Neural cell (in vitro differentiated cells): ENCODE results near the gene BCAS4. TPM values are rescaled to one million over a fixed set of nuclear protein-coding genes. Genes with fewer than 3 reads are reported as not detected.

Experiments
- H2AFZ ChIP-seq: fragments of 200-600, 300-800 bp; sonication (generic), shearing (Covaris generic); 2 replicates; pipeline ENCODE4 v1.6.0; 2014; ENCODE audit warnings: low read depth, mild to moderate bottlenecking, antibody characterized with exemption, low read length, moderate library complexity
- H3F3A ChIP-seq: fragments of 200-600 bp; shearing (Covaris generic); 2 replicates; pipeline ENCODE4 v1.6.1; 2016; ENCODE audit warnings: mild to moderate bottlenecking, moderate library complexity, mixed read lengths, antibody characterized with exemption, low read length; ENCODE audit not compliant: insufficient read depth, poor library complexity, severe bottlenecking
- H3K27ac ChIP-seq: fragments of 200-600, 300-800 bp; sonication (generic), shearing (Covaris generic); 2 replicates; pipeline ENCODE4 v1.5.1; 2014; ENCODE audit warnings: mild to moderate bottlenecking, low read length, moderate library complexity
- H3K27me3 ChIP-seq: fragments of 300-800, 200-600 bp; sonication (generic), shearing (Covaris generic); 2 replicates; pipeline ENCODE4 v1.6.0; 2014; ENCODE audit warnings: mild to moderate bottlenecking, low read depth, low read length, moderate library complexity; ENCODE audit not compliant: insufficient read depth
- H3K36me3 ChIP-seq: fragments of 300-800, 200-600 bp; sonication (generic), shearing (Covaris generic); 2 replicates; pipeline ENCODE4 v1.5.1; 2014; ENCODE audit warnings: mild to moderate bottlenecking, antibody characterized with exemption, low read length, moderate library complexity; ENCODE audit not compliant: insufficient read depth
- H3K4me2 ChIP-seq: fragments of 300-800, 200-600 bp; sonication (generic), shearing (Covaris generic); 2 replicates; pipeline ENCODE4 v1.6.0; 2014; ENCODE audit warnings: mild to moderate bottlenecking, low read length
- H3K4me3 ChIP-seq: fragments of 300-800, 200-600 bp; sonication (generic), shearing (Covaris generic); 2 replicates; pipeline ENCODE4 v1.5.1; 2014; ENCODE audit warnings: mild to moderate bottlenecking, low read length, moderate library complexity
- H3K79me2 ChIP-seq: fragments of 200-600 bp; shearing (Covaris generic); replicated peaks from 2 replicates; pipeline ENCODE4 v1.6.0; 2014; ENCODE audit warnings: mild to moderate bottlenecking, low read length, moderate library complexity; ENCODE audit not compliant: insufficient read depth
- H3K9ac ChIP-seq: fragments of 300-800, 200-600 bp; sonication (generic), shearing (Covaris generic); 2 replicates; pipeline ENCODE4 v1.6.1; 2016; ENCODE audit warnings: mild to moderate bottlenecking, low read length, mixed read lengths
- H3K9me2 ChIP-seq: fragments of 200-600 bp; shearing (Covaris generic); 2 replicates; pipeline ENCODE4 v1.6.1; 2016; ENCODE audit warnings: mild to moderate bottlenecking, low read length, mixed read lengths; ENCODE audit not compliant: insufficient read depth
- H3K9me3 ChIP-seq: fragments of 200-600, 300-800 bp; sonication (generic), shearing (Covaris generic); 2 replicates; pipeline ENCODE4 v1.6.1; 2016; ENCODE audit warnings: mild to moderate bottlenecking, mixed run types, low read length, moderate library complexity, mixed read lengths
- H4K20me1 ChIP-seq: fragments of 200-600 bp; shearing (Covaris generic); 2 replicates; pipeline ENCODE4 v1.6.1; 2016; ENCODE audit warnings: mild to moderate bottlenecking, mixed run types; ENCODE audit not compliant: insufficient read depth
- CTCF ChIP-seq: fragments of 450-650 bp; IDR thresholded peaks from 2 replicates; pipeline ENCODE4 v1.5.1; 2014; ENCODE audit warnings: antibody characterized with exemption, mild to moderate bottlenecking, moderate library complexity; ENCODE audit not compliant: poor library complexity, severe bottlenecking
- EP300 ChIP-seq: fragments of 450-650 bp; conservative IDR thresholded peaks from 2 replicates; pipeline ENCODE4 v1.6.1; 2014; ENCODE audit warnings: antibody characterized with exemption, mild to moderate bottlenecking, moderate library complexity; ENCODE audit not compliant: poor library complexity, severe bottlenecking
- EZH2 ChIP-seq: fragments of 200-600, 300-800 bp; shearing (Covaris generic), sonication (generic); IDR thresholded peaks from 2 replicates; pipeline ENCODE4 v1.6.1; 2014; ENCODE audit warnings: antibody characterized with exemption, low read length, borderline replicate concordance, mild to moderate bottlenecking; ENCODE audit not compliant: insufficient read depth, poor library complexity, severe bottlenecking
- MXI1 ChIP-seq: fragments of 450-650 bp; conservative IDR thresholded peaks from 2 replicates; pipeline ENCODE4 v1.6.1; 2014; ENCODE audit warnings: antibody characterized with exemption, mild to moderate bottlenecking; ENCODE audit not compliant: poor library complexity, severe bottlenecking
- POLR2AphosphoS5 ChIP-seq: IDR thresholded peaks from 2 replicates; pipeline ENCODE4 v1.6.1; 2012
- RAD21 ChIP-seq: fragments of 450-650 bp; conservative IDR thresholded peaks from 2 replicates; pipeline ENCODE4 v1.6.1; 2014; ENCODE audit warnings: antibody characterized with exemption, mild to moderate bottlenecking, moderate library complexity
- REST ChIP-seq: IDR thresholded peaks from 2 replicates; pipeline ENCODE4 v1.6.1; 2012; ENCODE audit warnings: borderline replicate concordance
- SMC3 ChIP-seq: fragments of 450-650 bp; conservative IDR thresholded peaks from 2 replicates; pipeline ENCODE4 v1.6.1; 2014; ENCODE audit warnings: antibody characterized with exemption, mild to moderate bottlenecking, moderate library complexity; ENCODE audit not compliant: poor library complexity
- TAF1 ChIP-seq: IDR thresholded peaks from 2 replicates; pipeline ENCODE4 v1.6.1; 2012; ENCODE audit warnings: low read depth
- polyA plus RNA-seq: library from polyadenylated mRNA; depleted of rRNA; stranded (reverse); fragments of >200 nt; gene quantifications from 2 replicates; pipeline ENCODE4 v1.2.3, GENCODE V29; 2014

BCAS4 gene
- polyA plus RNA-seq, 1 donor from 2014 or later, result 24.6 TPM

GRCh38 chr20:50870561-50871161, 75.8 kb downstream of the BCAS4 start:
- H3K4me2 ChIP-seq, result no peak overlapping the region

More at GRCh38 chr20:50870561-50871161, 75.8 kb downstream of the BCAS4 start:
- H3K9me3 ChIP-seq, result no peaks in the 10 kb centered on the region
- H4K20me1 ChIP-seq, result no peaks in the 10 kb centered on the region
- H3K36me3 ChIP-seq, result no peaks in the 10 kb centered on the region
- H3K9ac ChIP-seq, result peak overlapping the region; percentile 27
- H3K79me2 ChIP-seq, result no peaks in the 10 kb centered on the region
- no peaks in the 10 kb centered on the region for H3F3A ChIP-seq
- H3K27ac ChIP-seq, result no peak overlapping the region
- H3K27me3 ChIP-seq, result no peaks in the 10 kb centered on the region
- no peak overlapping the region for H3K4me3 ChIP-seq
- H2AFZ ChIP-seq, result no peak overlapping the region
- H3K9me2 ChIP-seq, result no peaks in the 10 kb centered on the region
- TF ChIP-seq EP300 (no peak), TAF1 (no peak), EZH2 (no peak), REST (no peak), SMC3 (no peak), MXI1 (no peak), RAD21 (no peak), POLR2AphosphoS5 (no peak), CTCF (no peak)
